OCI-LY1 (cell line): ENCODE measurements around the gene SERTAD2.

Experiments used
- EZH2 ChIP-seq: fragments of 200-600 bp; sonication (generic), shearing (Covaris generic); IDR thresholded peaks from 2 replicates; pipeline ENCODE4 v1.8.0; 2017; ENCODE audit warnings: borderline replicate concordance, mixed run types, mild to moderate bottlenecking, antibody characterized with exemption, low read length, moderate library complexity, mixed read lengths
- TF ChIP-seq, protein P1 (sequence below): fragments of 200-600 bp; sonication (generic), shearing (Covaris generic); IDR thresholded peaks from 2 replicates; pipeline ENCODE4 v1.5.1; 2017; ENCODE audit warnings: mild to moderate bottlenecking, antibody characterized with exemption, low read length, moderate library complexity, mixed read lengths

DNA sequence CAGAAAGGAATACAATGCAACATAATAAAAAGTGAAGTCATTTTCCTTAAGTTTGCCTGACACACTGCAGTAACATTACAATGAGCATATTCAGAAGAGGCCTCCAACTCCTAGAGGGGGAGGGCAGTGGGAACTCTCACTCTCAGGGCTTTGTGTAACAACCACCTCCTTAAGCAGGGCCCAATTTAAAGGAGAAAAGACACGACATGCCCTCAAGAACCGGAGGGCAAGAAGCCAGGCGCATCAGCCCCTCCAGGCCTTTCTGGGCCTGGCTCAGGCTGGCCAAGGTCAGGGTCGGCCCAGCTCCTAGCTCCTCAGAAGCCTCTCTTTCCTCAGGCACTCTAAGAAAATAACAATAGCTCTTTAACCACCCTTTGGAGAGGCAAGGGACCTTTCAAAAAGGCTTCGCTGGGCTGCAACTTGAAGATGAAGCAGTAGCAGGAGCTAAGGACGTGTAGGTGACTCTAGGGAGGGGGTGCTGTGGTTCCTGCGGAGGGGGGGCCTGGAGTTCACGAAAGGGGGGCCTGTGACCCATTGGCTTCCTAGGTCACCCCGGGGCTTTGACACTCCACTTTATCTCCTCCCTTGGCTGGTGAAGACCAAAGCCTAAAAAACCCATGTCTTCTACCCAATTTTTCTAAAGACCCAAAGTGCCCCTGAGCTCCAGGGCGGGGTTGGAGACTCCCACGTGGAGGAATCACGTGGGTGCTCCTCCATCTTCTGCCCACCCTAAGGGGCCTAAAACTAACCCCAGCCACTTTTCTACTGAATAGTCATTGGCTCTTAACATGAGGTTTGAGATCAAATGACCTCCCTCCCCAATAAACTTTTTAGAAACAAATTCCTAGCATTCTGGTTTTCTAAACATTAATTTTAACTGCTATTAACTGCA, 13.3 kb downstream of the SERTAD2 start:
- TF ChIP-seq, protein P1, sequence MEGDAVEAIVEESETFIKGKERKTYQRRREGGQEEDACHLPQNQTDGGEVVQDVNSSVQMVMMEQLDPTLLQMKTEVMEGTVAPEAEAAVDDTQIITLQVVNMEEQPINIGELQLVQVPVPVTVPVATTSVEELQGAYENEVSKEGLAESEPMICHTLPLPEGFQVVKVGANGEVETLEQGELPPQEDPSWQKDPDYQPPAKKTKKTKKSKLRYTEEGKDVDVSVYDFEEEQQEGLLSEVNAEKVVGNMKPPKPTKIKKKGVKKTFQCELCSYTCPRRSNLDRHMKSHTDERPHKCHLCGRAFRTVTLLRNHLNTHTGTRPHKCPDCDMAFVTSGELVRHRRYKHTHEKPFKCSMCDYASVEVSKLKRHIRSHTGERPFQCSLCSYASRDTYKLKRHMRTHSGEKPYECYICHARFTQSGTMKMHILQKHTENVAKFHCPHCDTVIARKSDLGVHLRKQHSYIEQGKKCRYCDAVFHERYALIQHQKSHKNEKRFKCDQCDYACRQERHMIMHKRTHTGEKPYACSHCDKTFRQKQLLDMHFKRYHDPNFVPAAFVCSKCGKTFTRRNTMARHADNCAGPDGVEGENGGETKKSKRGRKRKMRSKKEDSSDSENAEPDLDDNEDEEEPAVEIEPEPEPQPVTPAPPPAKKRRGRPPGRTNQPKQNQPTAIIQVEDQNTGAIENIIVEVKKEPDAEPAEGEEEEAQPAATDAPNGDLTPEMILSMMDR: no peak
- no peak for TF ChIP-seq EZH2
